HG03045 (cell line): Measurements from ENCODE around the gene CLIC1.
A peak's percentile ranks its signal among the peaks of the same experiment; 100 is the strongest.

ENCODE experiments used
- ATAC-seq: cut with Tn5 transposase; IDR thresholded peaks from one replicate; pipeline ENCODE4 v1.9.1; 2021; ENCODE audit warnings: mild to moderate bottlenecking, moderate library complexity; ENCODE audit not compliant: unreplicated experiment

Gene CLIC1

DNA sequence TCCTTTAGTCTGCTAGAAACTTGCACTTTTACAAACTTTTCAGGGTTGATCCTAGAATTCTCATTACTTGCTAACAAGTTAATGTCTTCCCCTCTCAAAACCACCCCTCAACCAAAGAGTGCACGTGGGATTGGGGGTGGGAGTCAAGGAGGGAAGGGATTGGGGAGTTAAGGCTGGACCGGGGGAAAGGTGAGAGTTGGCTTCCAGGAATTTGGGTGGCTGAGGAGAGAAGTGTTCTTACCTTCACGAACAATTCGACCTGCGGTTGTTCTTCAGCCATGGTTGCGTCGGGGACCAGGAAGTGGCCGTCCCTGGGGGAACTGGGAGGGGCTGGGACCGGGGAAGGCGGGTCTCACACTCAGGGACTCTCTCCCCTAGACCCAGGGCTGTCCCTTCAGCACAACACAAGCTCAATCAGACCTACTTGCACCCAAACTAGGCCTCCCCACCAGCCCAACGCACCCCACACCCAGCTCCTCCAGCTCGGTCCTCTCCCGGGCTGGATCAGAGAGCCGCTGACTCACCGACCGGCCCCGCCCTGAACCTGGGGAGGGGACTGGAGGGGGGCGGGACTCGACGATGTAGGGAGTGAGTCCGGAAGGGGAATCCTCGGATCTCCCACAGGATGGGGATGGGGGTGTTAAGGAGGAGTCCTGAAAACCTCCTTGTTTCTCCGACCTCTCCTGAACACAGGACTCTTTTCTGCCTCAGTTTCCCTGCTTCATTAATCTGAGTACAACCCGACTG lies at the start of gene CLIC1:
TSS of gene CLIC1 (minus strand) at position 510 of the 747 bp plus-strand sequence. CDS start at position 280, 230 bp downstream.
- ATAC-seq: peak; percentile 33

DNA sequence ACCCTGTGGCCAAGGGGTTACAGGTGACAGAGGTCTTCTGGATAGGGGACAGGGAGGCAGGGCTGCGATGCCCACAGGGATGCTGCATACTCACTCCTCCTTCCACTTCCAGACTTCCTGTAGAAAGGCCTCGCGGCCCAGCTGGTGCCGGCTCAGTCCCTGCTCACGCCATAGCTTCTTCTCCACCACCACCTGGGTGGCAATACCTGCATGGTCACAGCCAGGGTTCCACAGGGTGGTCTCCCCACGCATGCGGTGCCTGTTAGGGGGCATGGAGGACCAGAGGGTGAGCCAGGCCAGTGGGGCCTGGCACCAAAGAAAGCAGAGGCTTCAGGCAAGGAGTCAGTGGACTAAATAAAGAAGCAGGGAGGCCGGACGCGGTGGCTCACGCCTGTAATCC lies 49.1 kb upstream of the CLIC1 start:
- ATAC-seq: no peak

DNA sequence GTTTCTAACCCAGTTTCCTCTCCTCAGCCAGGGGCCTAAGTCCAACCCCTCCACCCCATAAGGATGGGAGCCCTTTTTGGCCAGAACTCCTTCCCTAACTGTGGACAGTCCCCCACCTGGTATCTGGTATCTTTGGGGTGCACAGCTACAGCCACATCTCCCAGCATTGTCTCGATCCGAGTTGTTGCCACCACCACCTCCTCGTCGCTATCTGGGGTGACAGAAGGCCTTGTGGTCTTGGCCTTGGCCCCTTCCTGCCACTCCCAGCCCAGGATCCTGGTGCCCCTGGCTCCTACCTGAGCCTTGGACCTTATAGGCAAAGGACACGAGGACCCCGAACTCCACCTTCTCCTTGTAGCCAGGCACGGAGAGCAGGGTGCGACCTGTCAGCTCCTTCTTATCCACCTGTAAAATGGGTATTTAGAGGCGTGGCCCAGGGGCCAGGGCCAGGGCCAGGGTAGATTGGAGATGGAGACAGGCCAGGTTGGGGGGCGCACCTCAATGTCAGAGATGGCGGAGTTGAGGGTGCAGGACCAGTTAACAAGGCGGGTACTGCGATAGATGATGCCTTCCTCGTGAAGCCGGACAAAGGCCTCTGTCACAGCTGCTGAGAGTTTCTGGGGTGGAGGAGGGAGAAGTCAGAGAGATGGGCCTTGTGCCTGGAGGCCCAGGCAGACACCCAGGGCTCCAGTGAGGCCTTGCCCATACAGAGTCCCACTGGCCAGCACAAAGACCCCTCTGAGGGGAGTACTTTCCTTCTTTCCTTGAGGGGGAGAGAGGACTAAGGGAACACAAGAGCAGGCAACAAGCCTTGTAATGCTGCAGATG lies 48.0 kb upstream of the CLIC1 start:
- ATAC-seq: no peak

DNA sequence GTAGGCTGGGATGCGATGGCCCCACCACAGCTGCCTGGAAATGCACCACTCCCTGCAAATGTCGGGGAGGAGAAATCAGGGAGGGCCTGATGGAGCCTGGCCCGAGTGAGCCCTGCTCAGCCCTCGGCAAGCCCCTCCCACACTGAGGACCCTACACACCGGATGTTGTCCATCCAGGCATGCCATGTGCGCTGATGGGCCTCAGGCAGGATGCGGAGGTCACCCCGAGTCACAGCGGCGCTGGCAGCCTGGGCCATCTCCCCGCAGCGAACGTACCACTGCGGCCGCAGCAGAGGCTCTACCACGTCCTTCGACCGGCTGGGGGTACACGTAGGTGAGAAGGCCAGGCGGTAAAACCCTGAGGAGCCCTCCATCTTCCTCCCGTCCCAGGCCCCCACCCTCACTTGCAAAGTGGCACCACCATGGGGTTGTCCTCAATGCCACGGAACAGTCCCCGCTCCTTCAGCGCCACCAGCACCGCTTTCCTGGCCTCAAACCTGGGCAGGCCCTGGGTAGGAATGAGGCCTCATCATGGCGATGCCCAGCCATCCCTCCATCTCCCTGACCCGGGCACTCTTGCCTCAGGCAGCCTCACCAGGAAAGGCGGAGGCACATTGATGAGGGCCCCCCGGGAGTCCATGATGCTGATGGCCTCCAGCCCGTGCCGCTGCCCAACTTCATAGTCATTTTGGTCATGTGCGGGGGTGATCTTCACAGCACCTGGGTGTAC lies 46.0 kb upstream of the CLIC1 start:
- no peak for ATAC-seq

DNA sequence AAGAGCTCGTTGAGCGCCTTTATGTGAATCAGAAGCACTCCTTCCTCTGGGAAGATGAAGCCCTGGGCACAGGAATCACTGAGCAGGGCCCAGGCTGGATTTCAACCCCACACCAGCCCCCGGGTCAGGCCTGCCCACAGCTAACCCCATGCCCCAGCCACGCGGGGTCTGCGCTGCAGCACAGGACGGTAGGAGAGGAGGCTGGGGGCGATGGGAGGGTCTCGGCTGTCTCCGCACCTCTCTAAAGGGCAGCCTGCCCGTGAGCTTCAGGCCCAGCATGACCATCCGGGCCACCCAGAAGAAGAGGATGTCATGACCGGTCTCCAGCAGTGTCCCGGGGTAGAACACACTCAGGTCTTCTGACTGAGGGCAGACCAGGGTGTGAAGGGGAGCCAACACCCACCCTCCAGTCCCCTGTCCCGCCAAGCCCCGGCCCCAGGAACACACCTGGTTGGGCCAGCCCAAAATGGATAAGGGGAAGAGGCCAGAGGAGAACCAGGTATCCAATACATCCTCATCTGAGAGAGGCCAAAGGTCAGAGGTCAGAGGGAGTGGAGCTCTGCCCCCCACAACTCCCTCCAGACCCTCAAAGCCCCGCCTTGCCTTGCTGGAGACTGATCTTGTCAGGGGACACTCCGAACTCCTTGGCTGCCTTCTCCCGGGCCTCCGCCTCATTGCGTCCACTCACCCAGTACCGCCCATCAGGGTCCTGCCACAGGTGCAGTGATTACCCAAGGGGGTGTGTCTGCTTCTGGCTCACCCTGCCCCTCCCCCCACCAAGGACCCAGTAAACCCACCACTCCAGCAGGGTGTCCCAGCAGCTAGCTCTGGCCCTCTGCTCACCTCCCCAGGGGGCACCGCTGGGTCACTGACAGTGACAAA lies 45.2 kb upstream of the CLIC1 start:
- no peak for ATAC-seq

DNA sequence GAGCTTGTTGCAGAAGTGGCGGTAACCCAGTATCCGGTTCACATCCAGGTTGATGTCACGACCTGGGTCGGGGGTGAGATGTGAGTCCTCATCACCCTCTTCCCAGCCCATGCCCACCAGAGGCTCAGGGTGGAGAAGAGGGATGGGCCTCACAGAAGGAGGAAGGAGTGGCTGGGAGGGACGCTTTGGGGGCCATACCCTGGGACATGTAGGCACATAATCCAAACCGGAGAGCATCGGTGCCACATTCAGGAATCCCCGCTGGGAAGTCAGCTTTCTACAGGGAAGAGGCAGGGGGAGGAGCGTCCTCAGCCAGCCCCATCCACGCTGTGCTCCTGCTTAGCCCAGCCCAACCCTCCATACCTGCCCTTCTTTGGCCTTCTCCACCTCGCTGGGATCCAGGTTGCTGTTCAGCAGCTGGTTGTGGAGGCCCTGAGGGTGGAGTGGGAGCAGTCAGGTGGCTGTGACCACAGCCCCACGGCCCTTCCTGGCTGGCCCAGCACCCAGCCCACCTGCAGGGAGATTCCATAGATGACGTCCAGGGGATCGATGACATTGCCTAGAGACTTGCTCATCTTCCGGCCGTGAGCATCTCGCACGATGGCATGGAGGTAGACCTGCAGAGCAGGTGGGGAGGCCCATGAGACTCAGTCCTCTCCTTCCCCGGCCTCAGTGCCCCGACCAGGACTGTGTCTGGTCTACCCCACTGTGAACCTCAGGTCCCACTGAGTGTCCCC lies 44.3 kb upstream of the CLIC1 start:
- no peak for ATAC-seq

DNA sequence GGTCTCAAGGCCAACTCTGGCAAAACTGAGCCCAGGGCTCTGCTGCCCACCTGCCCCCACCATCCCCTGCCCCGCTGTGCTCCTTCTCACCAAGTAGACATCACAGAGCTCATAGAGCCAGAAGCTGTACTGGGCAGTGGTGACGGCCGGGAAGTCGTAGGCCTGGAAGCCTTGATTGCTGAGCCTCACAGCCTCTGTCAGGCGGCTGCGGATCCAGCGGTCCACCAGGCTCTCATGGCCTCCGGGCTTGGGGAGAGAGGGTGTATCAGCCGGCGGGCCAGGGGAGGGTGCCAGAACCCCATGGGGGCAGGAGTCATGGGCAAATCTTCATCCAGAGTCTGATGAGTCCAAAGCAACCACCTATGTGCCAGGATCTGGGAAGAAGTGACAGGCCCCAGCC lies 43.6 kb upstream of the CLIC1 start:
- no peak for ATAC-seq

DNA sequence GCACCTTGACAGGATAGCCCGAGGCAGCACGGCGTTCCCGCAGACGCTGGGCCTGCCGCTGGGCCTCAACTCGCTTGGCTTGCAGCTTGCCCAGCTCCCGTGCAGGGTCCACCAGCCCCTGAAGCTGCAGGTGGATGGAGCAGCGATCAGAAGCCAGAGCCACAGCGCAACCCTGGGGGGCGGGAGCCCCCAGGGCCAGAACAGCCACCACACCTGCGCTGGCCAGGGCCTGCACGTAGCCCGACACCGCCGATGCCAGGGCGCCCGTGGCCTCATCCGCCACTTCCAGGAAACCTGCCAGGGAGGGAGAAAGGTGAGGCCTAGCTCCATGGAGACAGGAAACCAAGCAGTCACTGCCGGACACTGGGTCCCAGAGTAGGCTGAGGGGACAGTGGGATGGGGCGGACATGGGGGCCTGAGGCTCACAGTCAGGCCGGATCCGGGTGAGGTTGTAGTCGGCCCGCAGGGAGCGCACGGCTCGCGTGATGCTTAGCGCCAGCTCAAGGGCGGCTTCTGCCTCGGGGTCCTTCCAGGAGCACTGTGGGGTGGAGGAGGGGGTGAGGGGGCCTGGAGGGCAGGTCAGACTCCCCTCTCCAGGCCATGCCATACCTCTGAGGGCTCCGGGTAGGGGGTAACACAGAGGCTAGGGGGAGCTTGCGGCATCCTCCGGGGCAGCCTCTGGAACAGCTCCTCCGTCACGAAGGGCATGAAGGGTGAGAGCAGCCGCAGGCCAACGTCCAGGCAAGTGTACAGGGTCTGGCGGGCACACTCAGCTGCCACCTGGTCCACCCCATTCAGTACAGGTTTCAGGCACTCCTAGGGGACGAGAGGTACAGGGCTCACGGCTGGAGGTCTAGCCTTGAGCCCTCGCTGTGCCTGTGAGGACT lies 42.9 kb upstream of the CLIC1 start:
- no peak for ATAC-seq

DNA sequence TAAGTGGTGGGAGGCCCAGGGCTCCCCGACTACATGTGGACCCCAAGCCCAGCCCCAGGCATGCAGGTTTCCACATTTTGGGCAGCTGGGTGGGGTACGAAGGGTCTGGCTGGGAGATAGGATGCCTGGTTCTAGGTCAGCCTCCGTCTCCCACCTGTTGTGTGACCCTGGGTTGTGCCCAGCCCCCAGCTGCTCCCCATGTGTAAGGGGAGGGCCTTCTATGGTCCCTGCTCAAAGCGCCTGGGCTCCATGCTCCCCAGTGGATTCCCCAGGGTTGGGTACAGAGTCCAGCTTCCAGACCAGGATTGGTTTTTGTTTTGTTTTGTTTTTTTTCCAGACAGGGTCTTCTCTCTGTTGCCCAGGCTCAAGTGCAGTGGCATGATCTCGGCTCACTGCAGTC lies 41.9 kb upstream of the CLIC1 start:
- ATAC-seq: no peak

DNA sequence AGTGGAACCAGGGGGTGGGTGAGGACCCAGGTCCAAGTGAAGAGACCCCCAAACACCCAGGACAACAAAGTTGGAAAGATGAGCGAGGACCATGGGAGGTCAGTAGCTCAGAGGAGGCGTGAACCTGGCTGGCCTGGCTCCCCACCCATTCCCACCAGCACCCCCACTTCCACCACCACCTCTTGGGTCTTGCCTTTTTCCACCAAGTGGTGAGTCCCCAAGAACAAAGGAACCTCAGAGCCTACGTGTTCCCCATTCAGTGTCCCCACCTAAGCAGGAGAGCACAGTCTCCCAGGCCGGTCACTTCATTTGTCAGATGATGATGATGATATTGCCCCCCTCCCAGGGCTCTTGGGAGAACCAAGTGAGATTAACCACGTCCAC lies 41.3 kb upstream of the CLIC1 start:
- ATAC-seq: no peak

DNA sequence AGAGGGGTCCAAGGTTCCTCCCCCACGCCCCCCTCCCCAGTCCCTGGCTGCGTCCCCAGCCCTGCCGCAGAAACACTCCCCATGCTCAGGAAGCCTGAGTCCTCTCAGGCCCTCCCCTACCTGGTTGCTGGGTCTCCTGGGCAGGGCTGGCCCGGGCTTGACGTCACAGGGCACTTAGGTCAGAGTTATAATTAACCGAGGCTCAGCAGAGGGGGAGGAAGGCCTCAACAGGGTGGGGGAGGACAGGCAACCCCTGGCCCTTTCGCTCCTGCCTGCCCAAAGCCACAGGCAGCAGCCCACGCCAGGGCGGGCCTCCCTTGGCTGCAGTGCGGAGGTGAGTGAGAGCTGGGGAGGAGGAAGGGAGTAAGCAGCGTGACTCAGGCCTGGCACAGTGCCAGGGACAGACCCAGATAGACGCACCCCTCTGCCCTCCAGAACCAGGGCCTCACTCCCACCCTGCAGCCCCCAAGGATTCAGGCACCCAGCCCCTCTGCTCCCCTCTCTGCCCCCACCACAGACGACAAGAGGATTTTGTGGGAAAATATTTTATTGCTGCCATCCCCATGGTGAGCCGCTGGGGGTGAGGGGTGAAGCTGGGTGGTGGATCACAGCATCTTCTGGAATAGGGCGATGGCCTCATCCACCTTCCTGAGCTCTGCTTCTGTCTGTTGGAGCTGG lies 40.8 kb upstream of the CLIC1 start, which contains the start of gene VWA7:
TSS of gene VWA7 (minus strand) at position 340 of the 678 bp plus-strand sequence. CDS start 549 bp downstream, outside the sequence.
- ATAC-seq: peak; percentile 67

DNA sequence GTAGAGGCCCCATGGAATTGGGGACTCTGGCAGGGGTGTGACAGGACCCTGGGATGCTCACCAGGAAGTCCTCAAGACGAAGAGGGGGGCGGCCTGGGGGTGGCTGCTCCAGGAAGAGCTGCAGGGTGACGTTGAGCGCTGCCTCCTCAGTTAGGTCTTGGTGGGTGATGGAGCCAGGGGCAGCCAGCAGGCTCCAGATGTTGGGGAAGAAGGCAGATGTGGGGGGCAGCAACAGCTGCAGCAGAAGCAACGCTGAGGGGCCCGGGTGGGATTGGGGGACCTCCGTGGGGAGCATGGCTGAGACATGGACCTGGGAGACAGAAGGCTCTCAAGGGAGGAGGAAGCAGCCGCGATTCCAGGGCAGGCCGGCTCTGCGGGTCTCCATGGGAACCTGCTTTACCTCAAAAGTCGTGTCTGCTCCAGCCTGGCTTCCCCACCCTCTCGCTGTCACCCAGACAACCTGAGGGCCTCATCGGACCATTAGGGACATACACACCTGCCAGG lies 40.2 kb upstream of the CLIC1 start:
- ATAC-seq: no peak

DNA sequence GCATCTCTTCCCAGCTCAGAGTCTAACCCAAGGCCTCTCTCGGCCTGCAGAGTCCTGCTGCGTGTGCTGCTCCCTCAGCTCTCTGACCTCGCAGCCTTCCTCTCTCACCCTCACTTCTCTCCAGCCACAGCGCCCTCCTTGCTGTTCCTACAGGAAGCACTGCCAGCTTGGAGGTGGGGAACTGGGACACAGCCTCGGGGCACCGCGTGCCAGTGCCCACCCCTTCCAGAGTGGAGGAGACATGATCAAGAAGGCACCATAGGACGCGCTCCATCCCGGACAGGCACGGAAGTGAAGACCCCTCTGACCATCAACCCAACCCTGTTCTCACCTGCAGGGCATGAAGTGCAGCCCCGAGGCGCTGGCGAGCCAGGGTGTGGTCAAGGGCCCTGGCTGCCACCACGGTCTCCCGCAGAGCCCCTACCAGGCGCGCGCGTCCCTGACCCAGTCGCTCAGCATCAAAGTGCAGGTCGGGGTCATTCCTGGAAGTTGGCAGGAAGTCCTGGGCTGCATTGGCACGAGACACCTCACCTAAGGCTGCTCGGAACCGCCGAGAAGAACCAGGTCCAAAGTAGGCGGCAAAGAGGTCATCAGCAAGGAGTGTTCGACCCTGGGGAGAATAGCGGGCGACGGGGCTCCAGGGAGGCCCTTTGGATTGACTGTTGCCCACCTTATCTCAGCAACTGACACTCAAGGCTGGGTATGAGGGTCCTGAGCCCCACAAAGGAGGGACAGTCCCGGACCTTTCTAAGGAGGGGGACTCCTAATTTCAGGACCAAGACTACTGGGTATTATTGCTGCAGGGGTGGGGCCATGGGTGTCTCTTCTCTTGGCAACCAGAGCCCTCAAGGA lies 39.5 kb upstream of the CLIC1 start:
- ATAC-seq: no peak

DNA sequence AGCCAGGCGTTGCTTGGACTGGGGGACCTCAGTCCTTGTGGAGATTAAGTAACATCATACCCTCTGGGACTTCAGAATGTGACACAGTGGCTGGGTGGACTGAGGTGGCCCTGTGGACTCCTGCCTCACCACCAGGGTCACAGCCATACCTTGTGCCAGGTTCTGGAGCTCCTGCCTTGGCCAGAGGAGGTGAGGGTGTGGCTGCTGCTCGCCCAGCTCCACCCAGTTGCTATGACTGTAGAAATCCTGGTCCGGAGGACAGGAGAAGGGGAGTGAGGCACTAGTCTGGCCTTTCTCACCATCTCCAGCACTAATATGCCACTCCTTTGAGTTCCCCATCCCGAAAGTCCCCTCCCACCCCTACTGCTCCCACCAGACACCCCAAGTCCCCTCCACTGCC lies 38.9 kb upstream of the CLIC1 start:
- no peak for ATAC-seq

DNA sequence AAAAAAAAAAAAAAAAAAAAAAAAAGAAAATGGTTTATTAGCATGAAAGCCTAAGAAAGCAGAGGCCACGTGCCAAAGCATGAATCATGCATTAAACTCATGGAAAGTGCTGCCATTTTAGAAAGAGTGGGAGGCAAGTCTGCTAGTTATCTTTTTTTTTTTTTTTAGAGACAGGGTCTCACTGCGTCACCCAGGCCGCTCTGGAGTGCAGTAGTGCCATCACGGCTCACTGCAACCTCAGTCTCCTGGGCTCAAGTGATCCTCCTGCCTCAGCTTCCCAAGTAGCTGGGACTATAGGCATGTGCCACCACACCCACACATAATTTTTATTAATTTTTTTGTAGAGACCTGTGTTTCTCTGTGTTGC lies 35.6 kb upstream of the CLIC1 start:
- ATAC-seq: no peak

DNA sequence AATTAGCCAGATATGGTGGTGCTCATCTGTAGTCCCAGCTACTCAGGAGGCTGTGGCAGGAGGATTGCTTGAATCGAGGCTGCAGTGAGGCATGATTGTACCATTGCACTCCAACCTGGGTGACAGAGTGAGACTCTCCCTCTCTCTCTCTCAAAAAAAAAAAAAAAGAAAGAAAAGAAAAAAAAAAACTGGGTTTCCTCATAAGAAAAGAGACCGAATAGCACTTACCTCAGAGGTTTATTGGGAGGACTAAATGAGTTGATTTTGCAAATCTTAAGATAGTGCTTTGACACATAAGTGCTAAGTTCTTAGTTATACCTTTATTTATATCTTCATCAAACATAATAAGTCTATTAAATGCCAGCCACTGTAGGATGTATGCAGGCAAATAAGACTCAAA lies 34.5 kb upstream of the CLIC1 start:
- no peak for ATAC-seq

DNA sequence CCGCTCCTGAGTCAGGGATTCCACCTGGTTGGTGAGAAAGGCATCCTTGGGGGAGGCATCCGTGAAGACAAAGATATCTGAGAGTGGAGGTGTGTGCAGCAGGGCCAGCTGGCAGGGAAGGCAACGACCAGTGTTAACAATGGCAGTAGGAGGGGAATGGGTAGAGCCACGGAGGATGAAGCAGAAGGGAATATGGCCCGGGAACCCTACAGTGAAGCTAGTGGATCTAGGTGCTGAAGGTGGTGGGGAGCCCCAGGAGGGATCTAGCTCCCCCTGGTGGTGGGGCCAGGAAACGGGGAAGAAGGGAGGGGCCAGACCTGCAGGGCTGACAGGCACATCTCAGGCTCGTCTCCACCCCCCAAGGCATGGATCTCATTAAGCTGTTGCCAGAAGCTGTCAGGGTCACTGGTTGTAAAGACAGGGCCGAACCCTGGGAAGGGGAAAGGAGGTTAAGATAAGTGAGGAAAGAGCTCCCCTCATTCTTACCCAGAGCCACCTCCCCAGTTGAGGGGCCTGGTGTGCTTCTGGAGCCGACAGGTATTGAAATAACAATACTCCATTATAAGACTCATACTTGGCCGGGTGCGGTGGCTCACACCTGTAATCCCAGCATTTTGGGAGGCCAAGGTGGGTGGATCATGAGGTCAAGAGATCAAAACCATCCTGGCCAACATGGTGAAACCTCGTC lies 33.5 kb upstream of the CLIC1 start:
- ATAC-seq: no peak
